Measurements from ENCODE around the gene MT1G. TPM values are rescaled to one million over a fixed set of nuclear protein-coding genes. Genes with fewer than 3 reads are reported as not detected.

The MT1G gene
- total RNA-seq, 1 experiment from 2014 or later: not detected

GRCh38 chr16:56649271-56649670, 18.6 kb downstream of the MT1G start:
- H3K27ac Mint-ChIP-seq (ENCODE audit: unreplicated experiment): no peak overlapping the region
- no peak for TF ChIP-seq CTCF (IDR thresholded peaks at IDR 0.05; ENCODE audit: insufficient read depth in 1 of 2, low read depth in 1 of 2, low read length in 1 of 2, severe bottlenecking in 1 of 2, unreplicated experiment in 1 of 2)
- H3K9me3 Mint-ChIP-seq (ENCODE audit: unreplicated experiment): no peaks in the 10 kb centered on the region
- Histone ChIP-seq H3K27me3 (replicated peaks; ENCODE audit: control insufficient read depth, insufficient read depth, low read length) (no peaks in the 10 kb centered on the region), H3K9me3 (no peaks in the 10 kb centered on the region), H3K4me1 (peaks cover 18% of the 10 kb centered on the region), H3K36me3 (ENCODE audit: control insufficient read depth, insufficient read depth, low read length) (no peaks in the 10 kb centered on the region), H3K4me3 (ENCODE audit: low read depth, low read length) (no peak overlapping the region)
- H3K27me3 Mint-ChIP-seq (ENCODE audit: insufficient read depth, unreplicated experiment): peaks cover 7% of the 10 kb centered on the region
- no peaks in the 10 kb centered on the region for H3K36me3 Mint-ChIP-seq (ENCODE audit: insufficient read depth, unreplicated experiment)
- no peaks in the 10 kb centered on the region for H3K4me1 Mint-ChIP-seq (ENCODE audit: low read depth, unreplicated experiment)
- no peak for DNase-seq
- POLR2A ChIA-PET: no interaction called here
- no peak overlapping the region for H3K4me3 Mint-ChIP-seq (ENCODE audit: unreplicated experiment)
- no TSS peak for BruUV-seq (replicated peaks)
- intact Hi-C loops (cut with micrococcal nuclease; ENCODE audit: unreplicated experiment): loop anchor here (1.0 kb wide), 1 partner anchor 8 kb away; the partner anchor contains the start of gene MT1F
- CTCF ChIA-PET: interaction anchor here (1.2 kb wide), 1 partner anchor 49 kb away, joined by 3 read pairs; no protein-coding TSS in a partner anchor

GRCh38 chr16:56647641-56648431, 20.0 kb downstream of the MT1G start:
- no peaks in the 10 kb centered on the region for H3K27me3 ChIP-seq (replicated peaks; ENCODE audit: control insufficient read depth, insufficient read depth, low read length)
- DNase-seq: no peak
- peaks cover 8% of the 10 kb centered on the region for H3K4me1 Mint-ChIP-seq (ENCODE audit: low read depth, unreplicated experiment)
- H3K4me3 Mint-ChIP-seq (ENCODE audit: unreplicated experiment): no peak overlapping the region
- no peaks in the 10 kb centered on the region for H3K36me3 ChIP-seq (ENCODE audit: control insufficient read depth, insufficient read depth, low read length)
- H3K36me3 Mint-ChIP-seq (ENCODE audit: insufficient read depth, unreplicated experiment): no peaks in the 10 kb centered on the region
- CTCF ChIA-PET: no interaction called here
- no TSS peak for BruUV-seq (replicated peaks)
- H3K4me3 ChIP-seq (ENCODE audit: low read depth, low read length): no peak overlapping the region
- POLR2A ChIA-PET: no interaction called here
- no peaks in the 10 kb centered on the region for H3K9me3 ChIP-seq
- TF ChIP-seq CTCF (IDR thresholded peaks at IDR 0.05; ENCODE audit: insufficient read depth in 1 of 2, low read depth in 1 of 2, low read length in 1 of 2, severe bottlenecking in 1 of 2, unreplicated experiment in 1 of 2): no peak
- no peaks in the 10 kb centered on the region for H3K9me3 Mint-ChIP-seq (ENCODE audit: unreplicated experiment)
- intact Hi-C loops (cut with micrococcal nuclease; ENCODE audit: unreplicated experiment): no loop called here
- H3K27me3 Mint-ChIP-seq (ENCODE audit: insufficient read depth, unreplicated experiment): peaks cover 10% of the 10 kb centered on the region
- H3K27ac Mint-ChIP-seq (ENCODE audit: unreplicated experiment): no peak overlapping the region
- H3K4me1 ChIP-seq: peaks cover 18% of the 10 kb centered on the region

GRCh38 chr16:56645838-56646237, 22.0 kb downstream of the MT1G start:
- POLR2A ChIA-PET: no interaction called here
- Histone ChIP-seq H3K4me1 (peaks cover 18% of the 10 kb centered on the region), H3K4me3 (ENCODE audit: low read depth, low read length) (no peak overlapping the region), H3K27me3 (replicated peaks; ENCODE audit: control insufficient read depth, insufficient read depth, low read length) (no peaks in the 10 kb centered on the region), H3K9me3 (no peaks in the 10 kb centered on the region), H3K36me3 (ENCODE audit: control insufficient read depth, insufficient read depth, low read length) (no peaks in the 10 kb centered on the region)
- intact Hi-C loops (cut with micrococcal nuclease; ENCODE audit: unreplicated experiment): no loop called here
- no peak overlapping the region for H3K27ac Mint-ChIP-seq (ENCODE audit: unreplicated experiment)
- BruUV-seq (replicated peaks): no TSS peak
- peaks cover 10% of the 10 kb centered on the region for H3K27me3 Mint-ChIP-seq (ENCODE audit: insufficient read depth, unreplicated experiment)
- peaks cover 8% of the 10 kb centered on the region for H3K4me1 Mint-ChIP-seq (ENCODE audit: low read depth, unreplicated experiment)
- H3K4me3 Mint-ChIP-seq (ENCODE audit: unreplicated experiment): no peak overlapping the region
- TF ChIP-seq CTCF (IDR thresholded peaks at IDR 0.05; ENCODE audit: insufficient read depth in 1 of 2, low read depth in 1 of 2, low read length in 1 of 2, severe bottlenecking in 1 of 2, unreplicated experiment in 1 of 2): no peak
- no peaks in the 10 kb centered on the region for H3K9me3 Mint-ChIP-seq (ENCODE audit: unreplicated experiment)
- CTCF ChIA-PET: interaction anchor here (0.6 to 0.9 kb wide), 2 partner anchors 56 to 1345 kb away, joined by 4 read pairs; no protein-coding TSS in a partner anchor
- no peaks in the 10 kb centered on the region for H3K36me3 Mint-ChIP-seq (ENCODE audit: insufficient read depth, unreplicated experiment)
- no peak for DNase-seq

Measured in Caco-2 (cell line).